ENCODE results near the gene RIT1. TPM values are rescaled to one million over a fixed set of nuclear protein-coding genes. Genes with fewer than 3 reads are reported as not detected.

The RIT1 gene
- total and polyA plus RNA-seq, 8 donors: 4.2 to 15.1 (median 8.1) TPM

GRCh38 chr1:155873860-155874259 lies 37.3 kb downstream of the RIT1 start:
- FAIRE-seq: no peak
- TF ChIP-seq, protein P1, sequence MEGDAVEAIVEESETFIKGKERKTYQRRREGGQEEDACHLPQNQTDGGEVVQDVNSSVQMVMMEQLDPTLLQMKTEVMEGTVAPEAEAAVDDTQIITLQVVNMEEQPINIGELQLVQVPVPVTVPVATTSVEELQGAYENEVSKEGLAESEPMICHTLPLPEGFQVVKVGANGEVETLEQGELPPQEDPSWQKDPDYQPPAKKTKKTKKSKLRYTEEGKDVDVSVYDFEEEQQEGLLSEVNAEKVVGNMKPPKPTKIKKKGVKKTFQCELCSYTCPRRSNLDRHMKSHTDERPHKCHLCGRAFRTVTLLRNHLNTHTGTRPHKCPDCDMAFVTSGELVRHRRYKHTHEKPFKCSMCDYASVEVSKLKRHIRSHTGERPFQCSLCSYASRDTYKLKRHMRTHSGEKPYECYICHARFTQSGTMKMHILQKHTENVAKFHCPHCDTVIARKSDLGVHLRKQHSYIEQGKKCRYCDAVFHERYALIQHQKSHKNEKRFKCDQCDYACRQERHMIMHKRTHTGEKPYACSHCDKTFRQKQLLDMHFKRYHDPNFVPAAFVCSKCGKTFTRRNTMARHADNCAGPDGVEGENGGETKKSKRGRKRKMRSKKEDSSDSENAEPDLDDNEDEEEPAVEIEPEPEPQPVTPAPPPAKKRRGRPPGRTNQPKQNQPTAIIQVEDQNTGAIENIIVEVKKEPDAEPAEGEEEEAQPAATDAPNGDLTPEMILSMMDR (IDR thresholded peaks at IDR 0.05): no peak

DNA sequence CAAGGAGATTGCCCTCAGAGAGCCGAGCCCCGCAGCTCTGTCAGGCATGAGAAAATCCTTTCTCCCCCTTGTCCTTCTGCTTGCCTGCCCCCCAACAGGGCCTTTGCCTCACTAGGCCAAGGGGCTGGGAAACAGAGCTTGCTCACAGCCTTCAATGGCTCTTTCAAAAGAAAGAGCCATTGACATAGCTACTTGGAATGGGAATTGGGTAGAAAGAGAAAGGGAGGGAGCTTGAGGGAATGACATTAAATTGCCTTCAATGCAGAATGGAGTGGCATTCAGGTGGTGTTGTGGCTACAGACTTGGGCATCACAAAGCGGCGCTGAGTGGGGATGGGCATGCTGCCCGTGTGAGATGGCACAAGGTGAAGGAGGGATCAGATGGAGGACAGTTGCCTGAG lies 38.6 kb downstream of the RIT1 start:
- ATAC-seq: no peak
- TF ChIP-seq, protein P1 (IDR thresholded peaks at IDR 0.05): no peak
- Histone ChIP-seq H3K27ac (no peak overlapping the region), H3K9me3 (no peaks in the 10 kb centered on the region), H3K36me3 (no peaks in the 10 kb centered on the region), H3K4me3 (no peak overlapping the region), H3K27me3 (no peaks in the 10 kb centered on the region), H3K4me1 (no peaks in the 10 kb centered on the region)
- WGBS, 2 donors: 83 to 95% methylated on average over 5 of the region's 5 CpGs
- intact Hi-C loops (cut with DNase I): no loop called here
- DNase-seq: no peak
- no peak for FAIRE-seq

More at GRCh38 chr1:155873860-155874259, 37.3 kb downstream of the RIT1 start:
- Histone ChIP-seq H3K4me1 (no peaks in the 10 kb centered on the region), H3K27me3 (no peaks in the 10 kb centered on the region), H3K27ac (no peak overlapping the region), H3K36me3 (no peaks in the 10 kb centered on the region), H3K4me3 (no peak overlapping the region), H3K9me3 (no peaks in the 10 kb centered on the region)
- WGBS, 2 donors: 71 to 75% methylated on average over 9 of the region's 9 CpGs
- no peak for DNase-seq
- intact Hi-C loops (cut with DNase I): no loop called here
- ATAC-seq: no peak

- Histone ChIP-seq H3K27me3 (no peaks in the 10 kb centered on the region), H3K36me3 (no peaks in the 10 kb centered on the region), H3K4me3 (no peak overlapping the region), H3K4me1 (no peaks in the 10 kb centered on the region), H3K9me3 (no peaks in the 10 kb centered on the region), H3K27ac (no peak overlapping the region)
- FAIRE-seq: no peak
- DNase-seq: peak; percentile 18 to 68 (median 41)
- TF ChIP-seq, protein P1 (IDR thresholded peaks at IDR 0.05): no peak
- intact Hi-C loops (cut with DNase I): no loop called here
- WGBS, 2 donors: 38 to 67% methylated on average over 1 of the region's 1 CpG
- ATAC-seq: peak in 3 of 4 donors; percentile 32 to 55 (median 40)
Observed at GRCh38 chr1:155871390-155871789, 39.8 kb downstream of the RIT1 start.

DNA sequence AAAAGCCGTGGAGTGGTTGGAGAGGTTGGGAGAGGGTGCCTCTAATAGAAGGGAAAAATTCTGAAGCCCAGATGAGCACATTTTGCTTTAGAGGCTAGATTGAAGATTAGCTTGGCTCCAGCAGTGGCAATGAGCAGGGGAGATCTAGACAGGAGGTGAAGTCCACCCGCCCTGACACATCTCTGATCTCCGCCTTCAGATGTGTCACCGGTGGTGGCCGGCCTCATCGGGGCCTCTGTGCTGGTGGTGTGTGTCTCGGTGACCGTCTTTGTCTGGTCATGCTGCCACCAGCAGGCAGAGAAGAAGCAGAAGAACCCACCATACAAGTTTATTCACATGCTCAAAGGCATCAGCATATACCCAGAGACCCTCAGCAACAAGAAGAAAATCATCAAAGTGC lies 43.4 kb downstream of the RIT1 start:
- H3K27me3 ChIP-seq: no peaks in the 10 kb centered on the region
- H3K4me3 ChIP-seq: no peak overlapping the region
- no peak for DNase-seq
- no peaks in the 10 kb centered on the region for H3K9me3 ChIP-seq
- no peaks in the 10 kb centered on the region for H3K36me3 ChIP-seq
- intact Hi-C loops (cut with DNase I): no loop called here
- no peak for ATAC-seq
- TF ChIP-seq, protein P1 (IDR thresholded peaks at IDR 0.05): no peak
- H3K4me1 ChIP-seq: no peaks in the 10 kb centered on the region
- WGBS, 2 donors: 80 to 87% methylated on average over 8 of the region's 8 CpGs
- no peak for FAIRE-seq
- no peak overlapping the region for H3K27ac ChIP-seq

- no peak for FAIRE-seq
Observed at GRCh38 chr1:155864393-155864792, 46.8 kb downstream of the RIT1 start.

More at GRCh38 chr1:155864393-155864792, 46.8 kb downstream of the RIT1 start:
- Histone ChIP-seq H3K4me3 (no peak overlapping the region), H3K27ac (no peak overlapping the region), H3K36me3 (no peaks in the 10 kb centered on the region), H3K4me1 (no peaks in the 10 kb centered on the region), H3K9me3 (no peaks in the 10 kb centered on the region), H3K27me3 (no peaks in the 10 kb centered on the region)
- ATAC-seq: no peak
- DNase-seq: no peak
- intact Hi-C loops (cut with DNase I): no loop called here
- TF ChIP-seq, protein P1 (IDR thresholded peaks at IDR 0.05): no peak
